Stimulated activated naive CD8-positive, alpha-beta T cell treated with anti-CD3 and anti-CD28 coated beads, Interleukin-15, Interleukin-2, amounts not matched to agents 100 U/mL and 50 U/mL, for 24 hours (primary cell): Measurements from ENCODE around the gene H2BK1.

ENCODE experiments used
- ATAC-seq: fragments of 150-1000 bp; cut with Tn5 transposase; one replicate; pipeline ENCODE4 v1.10.0; 2021
- DNase-seq: peaks from one replicate; pipeline ENCODE4 v3.0.0; 2021

Gene H2BK1

GRCh38 chr7:151178831-151179230 is 31.5 kb downstream of the H2BK1 start:
- ATAC-seq = no peak
- DNase-seq = no peak

GRCh38 chr7:151178236-151178635 is 32.1 kb downstream of the H2BK1 start:
- no peak for ATAC-seq
- DNase-seq = no peak

DNA sequence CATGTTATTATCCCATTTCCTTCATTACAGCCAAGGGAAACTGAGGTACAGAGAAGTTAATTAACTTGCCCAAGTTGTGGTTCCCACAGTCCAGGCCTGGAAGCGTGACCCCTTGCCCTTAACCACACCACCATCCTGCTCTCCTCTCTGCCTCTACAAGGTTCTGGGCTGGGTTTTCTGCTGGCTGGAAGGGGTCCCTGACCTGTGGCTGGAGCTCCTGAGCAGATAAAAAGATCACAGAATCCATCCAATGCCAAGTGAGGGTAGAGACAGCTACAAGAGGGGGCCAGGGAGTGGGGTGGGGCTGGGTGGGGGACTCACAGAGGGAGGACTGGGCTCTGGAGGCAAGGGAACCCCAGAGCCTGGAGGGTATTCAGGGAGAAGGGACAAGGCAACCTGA is 33.0 kb downstream of the H2BK1 start:
- ATAC-seq = no peak
- no peak for DNase-seq

GRCh38 chr7:151176401-151176800 is 33.9 kb downstream of the H2BK1 start:
- ATAC-seq (no peak), DNase-seq (no peak)

GRCh38 chr7:151175793-151176311 is 34.4 kb downstream of the H2BK1 start:
- no peak for DNase-seq
- ATAC-seq = no peak

GRCh38 chr7:151175047-151175792 is 35.1 kb downstream of the H2BK1 start:
- no peak for DNase-seq
- no peak for ATAC-seq

- ATAC-seq (no peak), DNase-seq (peak; percentile 21)
Observed at GRCh38 chr7:151174246-151175046, 35.8 kb downstream of the H2BK1 start.

- DNase-seq = no peak
- ATAC-seq = no peak
Observed at GRCh38 chr7:151173386-151174245, 36.7 kb downstream of the H2BK1 start.

- ATAC-seq = peak; percentile 77
Observed at GRCh38 chr7:151172273-151173141, 37.8 kb downstream of the H2BK1 start.

DNA sequence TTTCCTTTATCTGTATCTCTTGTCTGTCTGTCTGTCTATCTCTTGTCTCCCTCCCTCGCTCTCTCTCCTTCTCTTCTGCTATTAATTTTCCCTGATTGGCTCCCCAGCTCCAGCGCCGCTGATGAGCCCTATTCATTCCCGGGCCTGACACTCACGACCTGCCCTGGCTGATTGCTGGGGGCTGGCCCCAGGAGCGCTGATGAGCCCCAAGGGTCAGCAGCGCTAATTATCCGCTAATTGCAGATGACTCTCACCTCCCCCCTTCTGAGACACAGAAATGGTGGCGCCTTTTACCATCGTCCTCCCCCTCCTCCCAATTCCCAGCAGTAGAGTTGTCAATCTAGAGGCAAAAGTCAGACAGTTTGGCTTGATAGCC is 41.5 kb downstream of the H2BK1 start:
- DNase-seq (no peak), ATAC-seq (no peak)

More at GRCh38 chr7:151172273-151173141, 37.8 kb downstream of the H2BK1 start:
- DNase-seq = peak; percentile 87

- ATAC-seq = peak; percentile 82
- DNase-seq = peak; percentile 78
Observed at GRCh38 chr7:151168003-151168786, 42.1 kb downstream of the H2BK1 start.

GRCh38 chr7:151167197-151167961 is 42.9 kb downstream of the H2BK1 start, which contains the start of gene GBX1:
Gene GBX1 (minus strand): TSS chr7:151167694. CDS start chr7:151167548, 146 bp downstream.
- DNase-seq (peak; percentile 21), ATAC-seq (no peak)

DNA sequence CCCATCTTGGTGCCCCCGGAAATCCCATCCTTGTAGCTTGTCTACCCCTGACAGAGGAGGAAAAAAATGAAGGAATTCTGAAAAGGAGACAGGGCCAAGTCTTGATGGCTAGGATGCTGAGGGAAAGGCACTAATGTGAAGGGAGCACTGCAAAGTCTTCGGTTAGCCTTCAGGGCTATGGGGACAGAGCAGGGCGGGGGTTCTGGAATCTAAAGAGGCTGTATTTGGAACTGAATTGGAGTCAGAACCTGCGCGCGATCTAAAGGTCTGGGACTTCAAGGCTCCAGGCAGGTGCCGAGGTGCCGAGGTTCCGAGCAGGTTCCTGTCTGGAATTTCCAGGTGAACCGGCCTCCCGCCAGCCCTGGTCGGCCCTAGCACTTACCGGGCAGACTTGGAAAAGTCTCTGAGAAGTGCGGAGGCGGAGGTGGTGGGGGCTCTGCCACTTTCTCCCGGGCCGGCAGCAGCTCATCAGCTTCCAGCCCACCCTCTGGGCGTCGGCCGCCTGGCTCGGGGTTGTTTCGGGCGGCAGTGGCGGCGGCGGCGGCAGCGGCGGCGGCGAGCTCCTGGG is 43.6 kb downstream of the H2BK1 start:
- DNase-seq (no peak), ATAC-seq (no peak)

DNA sequence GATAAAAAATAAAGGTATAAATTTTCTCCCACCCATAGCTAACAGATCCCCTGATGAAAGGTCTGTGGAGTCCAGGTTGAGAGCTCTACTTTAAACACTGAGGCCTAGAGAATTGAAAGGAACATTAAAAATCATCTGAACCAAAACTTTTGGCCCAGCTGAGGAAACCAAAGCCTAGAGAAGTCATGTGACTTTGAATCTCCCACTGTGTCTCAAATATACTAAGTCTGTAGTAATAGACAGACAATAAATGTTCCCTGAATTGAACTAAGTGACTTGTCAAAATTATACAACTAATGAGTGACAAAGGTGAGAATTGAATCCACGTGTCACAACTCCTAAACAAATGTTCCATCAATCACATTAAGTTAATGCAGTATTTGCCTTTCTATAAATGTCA is 48.5 kb downstream of the H2BK1 start:
- ATAC-seq = no peak
- DNase-seq = no peak
